Spinal cord (tissue), 10 donors: ENCODE results near the gene LRRC74B. TPM values are rescaled to one million over a fixed set of nuclear protein-coding genes. Genes with fewer than 3 reads are reported as not detected.
"Not testable (repeated sequence)": the region's sequence is repeated elsewhere in the genome, so short reads cannot be mapped to it uniquely, and the experiment has no call there.

ENCODE experiments used
- DNase-seq, 6 donors: peaks; one replicate each; pipeline versions ENCODE4 v3.0.0 to v3.0.0-alpha.2; 2013 to 2015; ENCODE audit warnings: low spot score in 6 of 6, low read depth in 4 of 6
- H3K27ac ChIP-seq: one replicate; pipeline ENCODE4 v1.5.1; 2013; ENCODE audit warnings: low read depth, low read length, control low read depth
- H3K27me3 ChIP-seq: one replicate; pipeline ENCODE4 v1.6.1; 2013; ENCODE audit warnings: low read length; ENCODE audit not compliant: control insufficient read depth, insufficient read depth
- H3K36me3 ChIP-seq: one replicate; pipeline ENCODE4 v1.6.1; 2013; ENCODE audit warnings: low read length; ENCODE audit not compliant: control insufficient read depth, insufficient read depth
- H3K4me1 ChIP-seq: one replicate; pipeline ENCODE4 v1.6.1; 2013; ENCODE audit warnings: low read length; ENCODE audit not compliant: control insufficient read depth, insufficient read depth
- H3K4me3 ChIP-seq: one replicate; pipeline ENCODE4 v1.5.1; 2013; ENCODE audit warnings: low read depth, low read length, control low read depth
- H3K9me3 ChIP-seq: one replicate; pipeline ENCODE4 v1.6.1; 2013; ENCODE audit warnings: low read length; ENCODE audit not compliant: control insufficient read depth, insufficient read depth
- WGBS: methylation state at CpG from one replicate; pipeline ENCODE4 v1.1.5; 2013; ENCODE audit warnings: missing lambda C conversion rate; ENCODE audit not compliant: insufficient coverage; 5-methylcytosine and 5-hydroxymethylcytosine counted together
- polyA plus RNA-seq, 2 donors: library from polyadenylated mRNA; unstranded; fragments of 120-200 nt; gene quantifications; one replicate each; pipeline ENCODE4 v1.2.1, GENCODE V29; 2013; ENCODE audit not compliant: insufficient read length in 2 of 2
- total RNA-seq, 2 donors: library from RNA; depleted of rRNA in 1 of 2; stranded (reverse); fragments of 120-200 nt in 1 of 2; fragments of >200 nt in 1 of 2; gene quantifications; one replicate each; pipeline versions ENCODE4 v1.2.3 to v1.2.4, GENCODE V29; 2013 to 2014
- donor health status: healthy.

Gene LRRC74B
- total and polyA plus RNA-seq, 4 donors, result 1.5 to 4.7 (median 1.7) TPM; not detected in 1

GRCh38 chr22:21075516-21076138, 29.9 kb downstream of the LRRC74B start:
- Histone ChIP-seq H3K4me1 (no peaks in the 10 kb centered on the region), H3K27me3 (no peaks in the 10 kb centered on the region), H3K36me3 (no peaks in the 10 kb centered on the region), H3K4me3 (no peak overlapping the region), H3K9me3 (no peaks in the 10 kb centered on the region), H3K27ac (no peak overlapping the region)
- no peak for DNase-seq
- 97% methylated on average over 10 of the region's 14 CpGs for WGBS

GRCh38 chr22:21076912-21077625, 31.3 kb downstream of the LRRC74B start:
- Histone ChIP-seq H3K27me3 (no peaks in the 10 kb centered on the region), H3K4me1 (no peaks in the 10 kb centered on the region), H3K9me3 (no peaks in the 10 kb centered on the region), H3K4me3 (no peak overlapping the region), H3K36me3 (no peaks in the 10 kb centered on the region), H3K27ac (no peak overlapping the region)
- no peak for DNase-seq
- WGBS, result 85% methylated on average over 19 of the region's 21 CpGs

GRCh38 chr22:21077884-21078508, 32.2 kb downstream of the LRRC74B start:
- no peaks in the 10 kb centered on the region for H3K36me3 ChIP-seq
- no peak overlapping the region for H3K4me3 ChIP-seq
- H3K9me3 ChIP-seq, result no peaks in the 10 kb centered on the region
- WGBS, result 80% methylated on average over 13 of the region's 16 CpGs
- H3K4me1 ChIP-seq, result no peaks in the 10 kb centered on the region
- no peaks in the 10 kb centered on the region for H3K27me3 ChIP-seq
- no peak for DNase-seq
- no peak overlapping the region for H3K27ac ChIP-seq

GRCh38 chr22:21078916-21079315, 33.2 kb downstream of the LRRC74B start:
- Histone ChIP-seq H3K27me3 (no peaks in the 10 kb centered on the region), H3K9me3 (no peaks in the 10 kb centered on the region), H3K27ac (no peak overlapping the region), H3K4me3 (no peak overlapping the region), H3K36me3 (no peaks in the 10 kb centered on the region), H3K4me1 (no peaks in the 10 kb centered on the region)
- 79% methylated on average over 10 of the region's 11 CpGs for WGBS
- no peak for DNase-seq

- H3K4me1 ChIP-seq, result no peaks in the 10 kb centered on the region
- WGBS, result 82% methylated on average over 3 of the region's 5 CpGs
- H3K27me3 ChIP-seq, result no peaks in the 10 kb centered on the region
- no peak overlapping the region for H3K27ac ChIP-seq
- no peaks in the 10 kb centered on the region for H3K9me3 ChIP-seq
- no peak for DNase-seq
- H3K36me3 ChIP-seq, result no peaks in the 10 kb centered on the region
- H3K4me3 ChIP-seq, result no peak overlapping the region
Observed at GRCh38 chr22:21079493-21079892, 33.7 kb downstream of the LRRC74B start.

- H3K27ac ChIP-seq, result no peak overlapping the region
- no peak for DNase-seq
- H3K4me3 ChIP-seq, result no peak overlapping the region
- no peaks in the 10 kb centered on the region for H3K36me3 ChIP-seq
- no peaks in the 10 kb centered on the region for H3K4me1 ChIP-seq
- WGBS, result 93% methylated on average over 26 of the region's 31 CpGs
- no peaks in the 10 kb centered on the region for H3K9me3 ChIP-seq
- no peaks in the 10 kb centered on the region for H3K27me3 ChIP-seq
Observed at GRCh38 chr22:21080435-21081137, 34.8 kb downstream of the LRRC74B start.

- 90% methylated on average over 2 of the region's 6 CpGs for WGBS
- Histone ChIP-seq H3K27me3 (no peaks in the 10 kb centered on the region), H3K36me3 (no peaks in the 10 kb centered on the region), H3K4me3 (no peak overlapping the region), H3K9me3 (no peaks in the 10 kb centered on the region), H3K4me1 (no peaks in the 10 kb centered on the region), H3K27ac (no peak overlapping the region)
- no peak for DNase-seq
Observed at GRCh38 chr22:21082248-21082647, 36.5 kb downstream of the LRRC74B start.

- 86% methylated on average over 5 of the region's 5 CpGs for WGBS
- Histone ChIP-seq H3K9me3 (no peaks in the 10 kb centered on the region), H3K36me3 (no peaks in the 10 kb centered on the region), H3K4me3 (no peak overlapping the region), H3K4me1 (no peaks in the 10 kb centered on the region), H3K27me3 (no peaks in the 10 kb centered on the region), H3K27ac (no peak overlapping the region)
- DNase-seq, result no peak
Observed at GRCh38 chr22:21087119-21087518, 41.4 kb downstream of the LRRC74B start.

GRCh38 chr22:21087926-21088325, 42.2 kb downstream of the LRRC74B start:
- H3K27me3 ChIP-seq, H3K4me3 ChIP-seq, DNase-seq, H3K9me3 ChIP-seq, H3K4me1 ChIP-seq, H3K27ac ChIP-seq, H3K36me3 ChIP-seq: not testable (repeated sequence)
- 100% methylated on average over 3 of the region's 11 CpGs for WGBS
